GM21576 (cell line): Measurements from ENCODE around the gene STXBP5.
"Not testable (repeated sequence)": the region's sequence is repeated elsewhere in the genome, so short reads cannot be mapped to it uniquely, and the experiment has no call there.

ENCODE experiments used
- ATAC-seq: cut with Tn5 transposase; IDR thresholded peaks from one replicate; pipeline ENCODE4 v1.9.1; 2021; ENCODE audit warnings: mild to moderate bottlenecking, moderate library complexity; ENCODE audit not compliant: unreplicated experiment

Gene STXBP5

DNA sequence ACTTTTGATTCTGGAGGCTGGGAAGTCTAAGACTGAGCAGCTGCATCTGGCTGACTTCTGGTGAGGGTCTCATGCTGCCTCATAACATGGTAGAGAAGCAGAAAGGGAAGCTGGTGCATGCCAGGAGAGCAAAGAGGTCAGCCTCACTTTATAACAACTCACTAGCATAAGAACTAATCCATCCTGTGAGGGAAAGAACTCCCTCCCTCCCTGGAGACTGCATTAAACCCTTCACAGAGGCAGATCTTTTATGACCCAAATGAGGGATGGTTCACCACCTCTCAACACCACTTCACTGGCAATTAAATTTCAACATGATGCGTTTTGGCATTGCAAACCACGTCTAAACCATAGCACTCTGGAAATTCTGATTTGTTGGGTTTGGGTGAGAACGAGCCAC lies 33.9 kb downstream of the STXBP5 start:
- no peak for ATAC-seq

DNA sequence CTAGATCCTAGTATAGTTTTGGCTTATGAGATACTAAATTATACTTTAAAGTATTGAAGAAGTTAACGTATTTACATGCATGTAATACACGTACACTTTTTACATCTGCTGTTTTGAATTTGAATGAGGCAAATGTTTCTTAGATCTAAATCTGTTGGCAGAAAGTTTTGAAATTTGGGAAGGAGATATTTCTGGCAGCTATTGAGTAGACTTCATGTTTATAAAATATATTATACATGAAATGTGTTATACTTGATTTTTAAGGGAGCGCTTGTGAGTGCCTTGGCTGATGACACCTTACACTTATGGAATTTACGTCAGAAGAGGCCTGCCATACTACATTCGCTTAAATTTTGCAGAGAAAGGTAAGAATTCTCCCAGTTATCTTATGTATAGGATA lies 34.7 kb downstream of the STXBP5 start:
- no peak for ATAC-seq

DNA sequence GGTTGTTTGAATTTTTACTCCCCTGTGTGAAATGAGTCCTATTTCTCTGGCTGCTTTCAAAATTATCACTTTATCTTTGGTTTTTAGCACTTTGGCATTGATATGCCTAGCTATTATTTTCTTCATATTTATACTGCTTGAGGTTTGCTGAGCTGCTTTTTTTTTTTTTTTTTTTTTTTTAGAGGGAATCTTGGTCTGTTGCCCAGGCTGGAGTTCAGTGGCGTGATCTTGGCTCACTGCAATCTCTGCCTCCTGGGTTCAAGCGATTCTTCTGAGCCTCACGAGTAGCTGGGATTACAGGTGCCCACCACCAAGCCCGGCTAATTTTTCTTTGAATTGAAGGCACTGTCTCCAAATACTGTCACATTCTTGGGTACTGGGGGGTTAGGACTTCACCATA lies 40.6 kb downstream of the STXBP5 start:
- ATAC-seq = no peak

DNA sequence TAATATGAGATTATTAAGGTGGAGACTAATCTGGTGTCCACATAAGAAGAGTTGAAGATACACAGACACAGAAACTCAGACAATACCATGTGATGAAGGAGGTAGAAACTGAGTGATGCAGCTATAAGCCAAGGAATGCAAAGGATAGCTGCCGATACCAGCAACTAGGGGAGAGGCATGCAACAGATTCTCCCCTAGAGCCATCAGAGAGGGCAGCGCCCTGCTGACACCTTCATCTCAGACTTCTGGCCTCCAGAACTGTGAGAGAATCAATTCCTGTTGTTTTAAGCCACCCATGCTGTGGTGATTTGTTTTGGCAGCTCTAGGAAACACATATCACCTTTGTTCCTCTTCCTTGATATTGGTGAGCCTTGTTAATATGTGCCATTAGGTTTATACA lies 41.5 kb downstream of the STXBP5 start:
- ATAC-seq = no peak

DNA sequence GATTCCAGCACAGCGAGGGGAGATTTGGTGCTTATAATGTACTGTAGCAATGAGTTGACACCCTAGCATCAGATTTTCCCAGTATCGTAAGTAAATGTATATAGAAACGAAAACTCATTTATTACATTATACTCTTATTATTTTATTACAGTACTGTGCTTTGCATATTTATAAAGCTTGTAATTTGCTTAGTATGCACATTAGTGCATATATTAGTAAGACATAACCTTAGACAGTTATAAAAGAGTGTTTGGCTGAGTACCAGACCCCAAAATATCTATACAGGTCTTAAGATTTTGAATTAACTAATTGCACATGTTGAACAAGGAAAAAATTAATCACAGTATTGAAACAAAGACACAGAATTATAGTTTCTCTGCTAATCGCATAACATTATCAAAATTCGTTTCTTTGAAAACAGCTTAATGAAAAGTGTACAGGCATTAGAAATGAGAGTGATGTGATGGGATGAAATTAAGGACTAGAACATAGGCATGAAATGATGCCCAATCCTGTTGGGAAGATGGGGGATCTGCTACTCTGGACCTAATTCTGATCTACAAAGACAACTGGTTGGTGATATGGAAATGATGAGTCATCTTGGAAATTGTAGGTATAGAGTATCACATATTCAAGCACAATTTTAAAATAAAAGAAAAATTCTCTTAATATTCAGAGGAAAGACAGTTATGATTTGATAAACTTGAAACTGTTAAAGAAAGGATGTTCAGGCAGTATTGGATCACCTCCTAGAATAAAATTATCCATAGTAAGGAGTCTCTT lies 42.8 kb downstream of the STXBP5 start:
- ATAC-seq = no peak

DNA sequence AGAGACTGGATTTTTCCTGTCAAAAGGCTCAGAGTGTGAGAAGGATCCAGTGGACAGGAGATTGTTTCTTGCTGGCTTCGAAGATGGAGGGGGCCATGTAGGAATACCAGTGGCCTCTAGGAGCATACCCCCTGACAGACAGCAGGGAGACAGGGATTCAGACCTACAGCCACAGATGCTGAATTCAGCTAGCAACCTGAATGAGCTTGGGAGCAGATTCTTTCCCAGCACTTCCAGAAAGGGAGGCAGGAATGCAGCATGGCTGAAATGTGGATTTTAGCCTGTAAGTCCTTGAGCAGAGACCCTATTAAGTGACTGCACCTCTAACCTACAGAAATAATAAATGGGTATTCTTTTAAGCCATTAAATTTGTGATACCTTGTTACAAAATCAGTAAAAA lies 44.6 kb downstream of the STXBP5 start:
- ATAC-seq = no peak

DNA sequence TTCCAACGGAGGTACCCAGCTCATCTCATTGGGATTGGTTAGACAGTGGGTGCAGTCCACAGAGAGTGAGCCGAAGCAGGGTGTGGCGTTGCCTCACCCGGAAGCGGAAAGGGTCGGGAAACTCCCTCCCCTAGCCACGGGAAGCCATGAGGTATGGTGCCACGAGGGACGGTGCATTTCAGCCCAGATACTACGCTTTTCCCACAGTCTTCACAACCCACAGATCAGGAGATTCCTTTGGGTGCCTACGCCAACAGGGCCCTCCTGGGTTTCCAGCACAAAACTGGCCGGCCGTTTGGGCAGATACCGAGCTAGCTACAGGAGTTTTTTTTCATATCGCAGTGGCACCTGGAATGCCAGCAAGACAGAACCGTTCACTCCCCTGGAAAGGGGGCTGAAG lies 46.9 kb downstream of the STXBP5 start:
- no peak for ATAC-seq

DNA sequence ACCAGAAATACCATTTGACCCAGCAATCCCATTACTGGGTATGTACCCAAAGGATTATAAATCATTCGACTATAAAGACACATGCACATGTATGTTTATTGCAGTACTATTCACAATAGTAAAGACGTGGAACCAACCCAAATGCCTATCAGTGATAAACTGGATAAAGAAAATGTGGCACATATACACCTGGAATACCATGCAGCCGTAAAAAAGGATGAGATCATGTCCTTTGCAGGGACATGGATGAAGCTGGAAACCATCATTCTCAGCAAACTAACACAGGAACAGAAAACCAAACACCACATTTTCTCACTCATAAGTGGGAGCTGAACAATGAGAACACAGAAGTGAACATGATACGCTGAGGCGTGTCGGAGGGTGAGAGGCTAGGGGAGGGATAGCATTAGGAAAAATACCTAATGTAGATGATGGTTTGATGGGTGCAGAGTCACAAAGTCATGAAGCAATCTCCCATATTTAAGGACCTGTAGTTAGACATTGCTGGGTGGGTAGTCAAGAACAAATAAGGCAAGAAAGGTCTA lies 50.8 kb downstream of the STXBP5 start:
- not testable (repeated sequence) for ATAC-seq

DNA sequence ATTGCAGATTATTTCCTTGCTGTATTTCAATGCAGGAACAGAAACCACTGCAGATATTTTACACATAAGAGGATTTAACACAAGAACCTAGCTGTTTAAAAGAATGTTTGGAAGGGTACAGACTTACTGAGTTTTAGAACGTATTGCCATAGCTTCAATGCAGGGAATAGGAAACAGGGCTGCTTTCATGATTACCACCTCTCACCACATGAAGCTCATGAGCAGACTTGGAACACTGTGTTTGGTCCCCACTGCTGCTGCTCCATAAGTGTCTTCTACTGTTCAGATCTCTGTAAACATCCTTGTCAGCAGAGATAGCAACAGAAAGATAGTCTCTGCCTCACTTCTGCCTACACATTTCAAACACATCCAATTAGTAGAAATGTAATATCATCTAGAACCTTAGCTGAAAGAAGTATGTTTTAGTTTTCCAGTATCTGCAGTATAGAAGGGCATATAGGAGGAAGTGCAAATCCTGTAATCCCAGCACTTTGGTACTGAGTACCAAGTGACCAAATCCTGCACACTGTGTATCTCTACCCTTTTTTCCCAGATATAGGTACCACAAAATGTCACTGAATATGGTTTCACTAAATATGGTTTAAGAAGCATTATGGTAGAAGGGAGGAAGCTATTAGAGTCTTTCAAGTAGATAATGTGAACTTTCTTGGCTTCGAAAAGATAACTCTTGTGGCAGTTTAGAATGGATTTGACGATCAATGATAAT lies 51.9 kb downstream of the STXBP5 start:
- ATAC-seq = no peak

DNA sequence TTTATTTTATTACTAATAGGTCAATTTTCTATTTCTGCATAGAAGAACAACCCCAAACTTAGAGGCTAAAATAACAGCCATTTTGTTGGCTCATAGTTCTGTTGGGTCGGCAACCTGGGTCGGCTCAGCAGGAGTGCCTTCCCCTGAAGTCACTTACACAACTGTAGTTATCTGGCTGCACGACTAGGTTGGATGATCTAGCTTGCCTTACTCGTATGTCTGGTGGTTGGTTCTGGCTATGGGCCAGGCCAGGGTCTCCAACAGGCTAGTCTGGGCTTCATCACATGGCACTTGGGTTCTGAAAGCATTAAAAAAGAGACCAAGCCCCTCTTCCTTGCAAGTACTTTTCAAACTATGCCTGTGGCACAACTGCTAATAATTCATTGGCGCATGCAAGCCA lies 53.5 kb downstream of the STXBP5 start:
- ATAC-seq = no peak

DNA sequence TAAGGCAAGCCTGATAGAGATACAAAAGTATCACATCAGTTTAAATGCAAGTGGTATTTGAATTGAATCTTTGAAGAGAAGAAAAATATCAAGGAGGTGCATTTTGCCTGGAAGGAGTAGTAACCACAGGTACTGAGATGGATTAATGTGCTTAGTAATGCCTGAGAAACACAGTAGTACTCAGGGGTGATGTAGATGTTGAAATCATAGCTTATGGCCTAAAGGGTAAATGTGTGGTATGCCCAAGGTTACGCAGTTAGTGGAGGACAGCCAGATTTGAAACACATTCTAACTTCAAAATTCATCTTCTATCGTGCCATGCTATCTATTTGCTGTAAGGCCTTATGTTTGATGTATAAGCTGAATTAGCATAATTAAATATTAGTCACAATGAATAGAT lies 55.9 kb downstream of the STXBP5 start:
- ATAC-seq = no peak

DNA sequence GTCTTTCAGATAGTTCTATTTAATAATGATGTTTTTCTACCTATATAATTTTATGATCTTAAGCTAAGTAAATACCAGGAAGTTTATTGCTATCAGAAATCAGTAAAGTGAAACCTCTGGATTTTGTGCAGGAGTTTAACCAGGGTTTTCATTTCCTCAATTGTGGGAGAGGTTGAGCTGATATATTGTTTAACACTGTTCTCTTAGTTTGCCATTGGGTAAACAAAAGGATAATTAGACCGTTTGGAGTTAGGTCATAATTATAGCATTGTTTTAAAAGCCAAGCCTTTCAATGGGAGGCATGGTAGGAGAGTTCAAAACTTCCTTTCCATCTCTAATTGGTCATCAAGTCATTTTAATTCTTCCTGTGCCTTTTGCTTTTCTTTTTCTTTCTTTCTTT lies 58.7 kb downstream of the STXBP5 start:
- ATAC-seq = no peak

DNA sequence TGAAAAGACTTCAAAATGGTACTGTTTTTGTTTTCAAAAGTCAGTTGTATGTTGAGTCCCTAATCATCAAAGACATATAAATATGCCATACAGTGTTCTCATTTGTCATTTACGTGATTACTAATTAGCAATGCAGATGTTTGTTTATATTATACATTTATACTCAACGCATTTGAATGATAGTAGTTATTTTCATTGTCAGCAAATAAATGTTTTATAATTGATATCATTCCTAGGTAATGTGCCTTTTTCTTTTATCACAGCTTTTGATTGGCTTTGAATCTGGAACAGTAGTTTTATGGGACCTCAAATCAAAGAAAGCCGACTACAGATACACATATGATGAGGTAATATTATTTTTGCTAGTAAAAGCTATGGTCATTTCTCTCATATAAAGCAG lies 62.6 kb downstream of the STXBP5 start:
- ATAC-seq = no peak

DNA sequence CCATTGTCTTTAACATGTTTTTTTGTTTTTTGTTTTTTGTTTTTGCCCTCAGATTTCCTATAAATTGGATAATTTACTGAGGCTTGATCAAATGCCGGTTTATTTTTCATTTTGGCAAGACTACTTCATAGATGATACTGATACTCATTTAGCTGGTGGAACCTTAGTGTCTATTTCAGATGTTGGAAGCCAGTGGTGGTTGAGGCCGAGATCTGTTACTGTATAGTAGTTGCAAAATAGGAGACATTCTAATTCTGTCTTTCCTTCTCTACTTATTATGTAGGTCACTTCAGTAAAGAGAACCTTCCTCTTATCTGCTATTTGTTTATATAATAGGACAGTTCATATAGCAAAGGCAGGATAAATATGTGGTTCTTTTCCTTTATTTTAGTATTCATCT lies 63.4 kb downstream of the STXBP5 start:
- ATAC-seq = no peak

DNA sequence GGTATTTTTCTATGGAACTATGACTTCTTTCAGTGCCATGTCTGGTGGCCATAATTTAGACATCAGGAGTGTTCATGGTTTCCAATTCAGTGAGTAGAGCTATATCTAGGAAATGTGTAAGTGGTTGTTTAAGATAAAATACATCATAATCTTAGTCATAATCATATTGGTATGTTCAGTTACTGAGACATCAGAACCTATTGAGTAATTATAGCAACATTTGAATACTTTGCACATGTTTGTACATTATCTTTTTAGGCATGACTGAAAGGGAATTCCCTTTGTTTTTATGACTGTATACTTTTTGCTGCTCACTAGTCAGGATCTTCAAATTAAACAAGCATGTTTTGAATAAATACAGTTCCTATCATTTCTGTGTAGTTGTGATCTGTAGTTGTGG lies 64.0 kb downstream of the STXBP5 start:
- no peak for ATAC-seq

DNA sequence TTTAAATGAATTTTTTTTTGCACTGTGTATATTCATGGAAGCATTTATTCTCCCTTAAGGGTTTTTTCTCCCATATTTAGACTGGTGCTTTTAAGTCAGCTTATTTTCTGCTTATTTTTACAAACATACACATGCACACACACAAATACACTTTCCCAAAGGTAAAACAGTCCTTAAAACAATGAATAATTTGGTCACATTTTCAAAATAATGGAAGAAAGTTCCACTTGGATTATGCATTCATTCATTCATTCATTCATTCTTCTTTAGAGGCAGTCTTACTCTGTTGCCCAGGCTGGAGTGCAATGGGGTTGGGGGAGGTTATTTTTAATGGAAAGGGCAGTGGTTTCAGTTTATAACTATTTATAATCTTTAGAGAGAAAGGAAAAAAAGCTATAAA lies 69.8 kb downstream of the STXBP5 start:
- no peak for ATAC-seq

DNA sequence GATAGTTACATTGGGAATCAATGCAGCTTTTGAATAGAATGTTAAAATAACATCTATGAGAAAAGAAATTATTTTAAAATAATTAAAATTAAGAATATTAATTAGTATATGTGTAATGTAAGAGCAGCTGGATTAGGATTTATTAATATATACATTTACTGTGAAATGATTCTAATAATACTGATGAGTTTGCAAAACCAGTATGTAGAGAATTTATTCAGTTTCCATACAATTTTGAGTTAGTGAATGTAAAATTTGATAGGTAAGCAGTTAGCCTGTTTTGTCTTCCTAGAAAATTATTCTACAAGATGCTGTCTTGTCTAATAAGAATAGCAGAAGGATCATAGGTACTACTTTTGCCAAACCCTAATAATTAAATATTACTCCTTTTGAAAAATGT lies 70.6 kb downstream of the STXBP5 start:
- ATAC-seq = no peak

DNA sequence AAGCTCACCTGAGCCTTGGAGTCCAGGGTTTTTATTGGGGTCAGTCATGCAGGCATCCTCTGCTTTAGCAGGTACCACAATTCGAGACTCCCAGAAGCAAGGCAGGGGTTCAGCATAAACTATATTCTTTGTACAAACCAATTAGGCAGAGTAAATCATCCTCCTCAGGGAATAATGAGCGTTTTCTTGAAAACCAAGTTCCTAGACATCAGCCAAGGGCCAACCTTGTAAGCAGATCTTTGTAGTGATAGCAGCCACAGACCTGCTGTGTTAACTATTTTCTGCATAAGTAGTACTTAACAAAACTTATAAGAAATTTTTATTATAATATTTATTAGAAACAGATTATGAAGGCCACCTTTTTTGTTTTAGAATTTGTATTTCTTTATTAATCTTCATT lies 74.7 kb downstream of the STXBP5 start:
- no peak for ATAC-seq

DNA sequence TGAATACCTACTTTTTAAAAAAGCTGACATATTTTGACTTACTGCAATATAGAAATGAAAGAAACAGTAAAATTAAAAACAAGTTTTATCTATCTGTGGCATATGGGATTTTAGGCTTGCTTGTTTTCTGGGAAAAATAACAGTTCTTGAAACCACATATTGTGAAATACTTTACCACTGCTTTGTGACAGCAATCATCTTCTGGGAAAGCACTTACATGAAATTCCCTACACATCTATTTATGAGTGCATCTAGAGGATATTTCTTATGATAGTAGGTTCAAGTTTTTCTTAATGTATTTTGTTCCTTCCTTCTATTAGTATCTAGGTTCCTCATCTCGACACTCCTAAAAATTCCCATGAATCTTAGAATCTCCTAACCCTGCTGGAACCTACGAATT lies 75.2 kb downstream of the STXBP5 start:
- ATAC-seq = no peak

DNA sequence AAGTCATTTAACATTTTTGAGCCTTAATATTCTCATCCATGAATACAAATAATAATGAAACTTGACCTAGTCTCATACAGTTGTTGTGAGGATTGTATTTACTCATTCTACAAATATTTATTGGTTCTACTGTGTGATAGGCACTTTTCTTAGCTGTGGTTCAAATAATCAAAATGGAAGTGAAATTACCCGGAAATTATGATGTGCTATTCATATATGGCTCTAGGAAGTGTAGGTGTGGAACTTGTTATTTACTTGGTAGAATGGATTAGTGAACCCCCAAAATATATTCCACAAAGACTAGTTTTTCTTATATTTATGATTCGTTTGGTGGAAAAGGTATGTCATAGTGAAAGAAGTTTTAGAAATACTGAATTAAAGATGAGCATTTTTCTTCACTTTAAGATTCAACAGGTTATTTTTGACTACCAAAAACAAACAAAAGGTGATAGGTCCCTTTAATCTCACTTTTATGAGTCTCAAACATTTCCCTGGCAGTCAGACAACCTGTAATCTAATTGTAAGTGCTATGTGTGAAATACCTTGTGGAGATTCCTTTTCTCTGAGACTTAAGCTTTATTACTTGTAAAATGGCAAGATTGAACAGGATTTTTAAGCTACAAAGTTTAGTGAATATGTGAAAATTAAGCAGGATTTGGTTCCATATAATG lies 77.8 kb downstream of the STXBP5 start:
- no peak for ATAC-seq

DNA sequence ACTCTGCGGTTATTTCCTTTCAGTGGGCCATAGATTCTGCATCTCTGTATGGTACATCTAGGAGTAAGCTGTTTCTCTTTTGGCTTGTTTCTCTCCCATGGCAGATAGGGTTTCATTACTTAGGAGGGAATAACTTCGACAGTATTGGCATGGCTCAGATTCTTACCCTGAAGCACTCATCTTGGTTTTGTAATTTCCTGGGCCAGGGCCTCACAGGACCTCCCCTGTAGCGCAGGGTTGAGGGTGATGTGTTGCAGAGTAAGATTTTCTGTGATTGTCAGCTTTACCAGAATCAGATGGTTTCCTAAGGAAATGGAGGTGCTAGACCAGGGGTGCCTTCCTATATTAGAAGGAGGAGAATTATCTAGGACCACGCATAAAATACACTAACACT lies 78.3 kb downstream of the STXBP5 start:
- ATAC-seq = no peak

DNA sequence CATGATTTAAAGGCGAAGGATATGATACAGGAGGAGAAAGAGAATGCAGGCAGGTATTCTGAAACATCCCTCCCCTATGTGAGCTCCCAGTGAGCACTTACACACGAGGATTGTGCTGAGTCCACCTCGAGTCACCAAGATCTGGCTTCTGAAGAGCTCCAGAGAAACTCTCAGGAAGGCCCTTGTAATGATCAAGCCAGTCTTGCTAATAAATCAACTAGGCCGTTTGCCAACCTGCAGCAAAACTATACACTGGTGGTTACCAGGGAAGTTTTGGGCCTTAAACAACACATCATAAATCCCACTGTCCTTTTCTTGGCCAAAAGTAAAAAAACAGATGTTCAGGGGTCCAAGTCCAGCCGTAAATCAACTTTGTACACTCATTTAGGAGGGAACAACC lies 79.2 kb downstream of the STXBP5 start:
- no peak for ATAC-seq
